CD4-positive, alpha-beta T cell treated with Interleukin-21 for 1 hour (primary cell): ENCODE data around the gene FSHR.

Experiments
- DNase-seq: peaks from one replicate; pipeline ENCODE4 v3.0.0-alpha.2; 2020

Gene FSHR

DNA sequence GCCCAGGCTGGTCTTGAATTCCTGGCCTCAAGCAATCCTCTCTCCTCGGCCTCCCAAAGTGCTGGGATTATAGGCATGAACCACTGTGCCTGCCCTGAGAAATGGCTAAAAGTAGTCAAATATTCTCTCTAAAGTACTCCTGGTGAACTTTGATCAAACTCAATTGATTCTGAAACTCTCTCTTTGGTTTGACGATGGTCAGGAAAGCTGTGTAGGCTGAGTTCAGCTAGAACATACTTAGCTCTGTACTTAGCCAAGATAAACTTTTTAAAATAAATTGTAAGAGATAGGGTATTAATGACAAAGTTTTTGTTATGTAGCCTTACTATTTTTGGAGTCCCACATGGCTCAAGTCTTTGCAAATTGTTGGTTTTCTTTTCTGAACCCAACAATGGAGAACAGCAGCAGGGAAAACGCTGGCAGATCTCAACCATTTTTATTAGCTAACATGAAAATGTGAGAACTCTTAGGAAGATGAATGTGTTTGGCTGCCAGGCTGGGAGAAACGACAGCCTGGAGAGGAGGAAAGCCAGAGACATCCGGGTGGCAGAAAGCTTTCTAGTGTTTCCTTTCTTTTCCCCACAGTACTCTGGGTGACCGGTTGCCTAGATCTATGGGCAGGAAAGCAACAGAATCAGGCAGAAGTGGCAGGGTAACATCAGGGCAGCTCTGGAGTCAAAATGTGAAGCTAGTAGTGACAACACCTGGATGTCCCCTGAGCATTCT is 205.8 kb downstream of the FSHR start:
- DNase-seq = no peak

DNA sequence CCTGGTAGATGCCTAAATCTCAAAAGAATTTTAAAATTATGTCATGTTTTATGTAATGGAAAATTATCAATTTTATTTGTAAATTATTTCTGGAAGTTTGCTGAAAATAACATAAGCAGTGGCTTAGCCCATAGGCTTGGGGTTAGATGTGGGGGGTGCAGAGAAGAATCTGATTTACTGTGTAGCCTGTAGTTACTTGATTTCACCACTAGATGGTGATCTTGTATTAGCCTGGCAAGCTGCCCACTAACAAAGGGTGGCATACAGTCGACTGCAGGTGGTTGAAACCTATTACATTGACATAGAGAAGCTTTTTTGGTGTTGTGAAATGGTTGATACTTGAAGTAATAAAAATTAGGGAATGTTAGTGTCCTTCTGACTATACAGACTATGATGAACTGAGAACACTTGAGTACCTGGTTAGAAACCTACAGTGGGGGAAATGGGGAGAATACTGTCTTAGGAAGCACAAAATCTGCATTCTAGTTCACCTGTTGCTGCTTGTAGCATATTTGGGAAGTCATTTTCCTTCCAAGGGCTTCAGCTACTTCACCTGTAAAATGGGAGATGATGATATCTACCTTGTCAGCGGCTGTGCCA is 207.8 kb downstream of the FSHR start:
- DNase-seq = peak; percentile 45

DNA sequence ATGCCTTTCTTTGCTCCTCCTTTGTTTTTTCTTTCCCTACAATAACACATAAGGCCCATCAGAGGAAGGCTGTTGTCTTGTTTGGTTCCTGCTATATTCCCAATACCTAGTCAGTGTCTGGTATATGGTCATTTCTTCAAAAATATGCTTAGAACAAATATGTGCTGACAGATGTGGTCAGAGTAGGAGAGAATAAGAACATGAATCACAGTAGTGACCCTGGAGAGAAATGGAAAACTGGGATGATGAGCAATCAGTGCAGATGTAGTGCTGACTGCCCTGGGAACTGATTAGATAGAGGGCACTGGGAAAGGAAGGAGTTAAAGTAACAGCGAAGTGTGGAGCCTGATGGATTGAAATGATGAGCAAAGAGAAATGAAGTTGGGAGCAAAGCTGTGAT is 209.4 kb downstream of the FSHR start:
- DNase-seq = no peak

DNA sequence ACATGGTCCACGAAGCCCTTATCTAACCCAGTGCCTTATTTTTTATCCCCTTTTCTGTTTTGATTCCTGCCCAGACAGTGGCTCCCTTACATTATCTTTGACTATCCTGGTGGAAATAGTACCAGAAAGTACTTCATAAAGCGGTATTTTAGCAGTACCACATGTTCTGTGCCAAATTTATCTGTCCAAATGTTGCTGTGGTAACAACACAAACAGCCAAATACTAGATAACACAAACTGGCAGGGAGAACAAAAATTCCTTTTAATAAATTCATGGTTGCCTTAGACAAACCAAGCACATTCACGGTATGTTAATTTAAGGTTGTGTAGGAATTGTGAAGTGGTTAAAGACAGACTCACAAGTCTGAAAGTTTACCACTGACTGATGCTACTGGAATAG is 210.9 kb downstream of the FSHR start:
- no peak for DNase-seq

DNA sequence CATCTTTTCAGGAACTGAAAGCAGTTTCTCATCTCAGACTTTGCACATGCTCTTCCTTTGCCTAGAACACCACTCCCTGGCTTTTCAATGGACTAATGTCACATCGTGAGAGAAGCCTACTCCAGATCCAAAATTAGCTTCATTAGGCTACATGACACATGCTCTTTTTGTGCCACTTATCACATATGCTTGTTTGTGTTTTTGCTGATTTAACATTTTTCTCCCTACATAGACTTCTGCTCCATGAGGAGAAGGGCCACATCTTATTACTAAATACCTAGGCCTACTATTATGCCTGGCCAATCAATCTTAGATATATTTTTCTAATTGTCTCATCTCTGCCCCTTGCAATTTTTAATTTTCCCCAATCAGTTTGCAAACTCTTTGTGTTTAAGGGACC is 212.4 kb downstream of the FSHR start:
- DNase-seq = no peak

DNA sequence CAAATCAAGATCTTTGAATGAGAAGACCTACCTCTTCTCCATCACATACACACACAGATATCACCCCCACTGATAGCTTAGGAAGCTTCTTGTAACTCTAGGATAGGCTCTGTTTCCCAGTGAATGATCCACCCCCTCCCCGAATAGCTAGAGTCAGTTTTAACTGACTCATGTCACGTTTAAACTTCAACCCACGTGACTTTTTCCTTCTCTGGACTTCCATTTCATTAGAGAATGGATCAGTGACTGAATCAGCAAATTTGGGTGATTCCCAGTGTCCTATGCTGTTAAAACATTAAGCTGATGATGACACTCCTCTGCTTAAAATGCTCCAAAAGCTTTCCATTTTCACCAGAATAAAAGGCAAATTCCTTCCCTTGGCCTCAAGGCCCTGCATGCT is 212.9 kb downstream of the FSHR start:
- no peak for DNase-seq

DNA sequence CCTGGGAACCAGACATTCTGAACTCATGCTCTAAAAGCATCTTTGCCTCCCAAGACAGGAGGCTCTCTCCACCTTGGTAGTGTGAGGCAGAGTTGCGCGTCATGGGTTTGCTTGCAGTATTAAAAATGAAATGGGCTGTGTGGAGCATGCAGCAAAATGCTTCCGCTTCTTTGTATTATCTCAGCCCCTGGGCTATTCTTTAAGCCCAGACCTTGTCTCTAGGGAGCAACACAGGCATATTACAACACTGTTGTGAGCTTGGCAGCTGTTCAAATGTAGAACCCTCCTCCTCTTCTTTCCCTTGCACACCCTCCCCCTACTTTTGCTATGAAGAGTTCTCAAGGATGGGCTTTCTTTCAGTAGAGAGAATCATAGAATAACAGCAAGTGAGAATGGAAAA is 213.7 kb downstream of the FSHR start:
- no peak for DNase-seq

DNA sequence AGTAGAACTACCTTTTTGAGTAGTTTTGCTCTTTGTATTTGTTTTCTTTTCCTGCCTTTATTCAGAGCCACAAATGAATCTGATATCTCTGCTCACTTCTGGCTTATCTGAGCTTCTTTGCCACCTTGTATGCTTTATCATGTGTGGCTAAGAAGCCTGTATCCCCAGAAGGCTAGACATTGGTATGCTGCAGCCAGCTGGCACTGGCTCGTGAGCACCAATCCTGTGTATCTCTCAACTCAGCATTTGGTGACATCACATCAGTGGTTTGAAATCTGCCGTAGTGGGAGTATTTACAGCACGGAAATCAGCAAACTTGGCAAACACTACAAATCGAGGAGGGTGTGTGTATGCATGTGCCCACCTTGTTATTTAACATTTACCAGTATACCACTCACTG is 215.1 kb downstream of the FSHR start:
- no peak for DNase-seq

DNA sequence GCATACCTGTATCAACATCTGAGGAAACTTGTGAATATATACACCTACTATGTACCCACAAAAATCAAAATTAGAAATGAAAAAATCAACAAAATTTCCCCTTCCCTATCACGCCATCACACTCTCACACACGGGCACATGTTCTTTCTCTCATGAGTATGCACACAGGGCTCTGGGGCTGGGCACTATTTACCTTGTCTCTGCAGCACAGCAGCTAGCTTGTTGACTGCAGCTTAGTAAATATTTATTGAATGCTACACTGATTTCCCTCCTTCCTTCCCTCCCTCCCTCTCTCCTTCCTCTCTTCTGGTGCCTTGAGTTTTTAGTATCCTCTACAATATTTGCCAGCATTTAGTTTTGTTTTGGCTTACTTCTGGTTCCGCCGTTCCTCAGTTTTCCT is 216.1 kb downstream of the FSHR start:
- DNase-seq = no peak

DNA sequence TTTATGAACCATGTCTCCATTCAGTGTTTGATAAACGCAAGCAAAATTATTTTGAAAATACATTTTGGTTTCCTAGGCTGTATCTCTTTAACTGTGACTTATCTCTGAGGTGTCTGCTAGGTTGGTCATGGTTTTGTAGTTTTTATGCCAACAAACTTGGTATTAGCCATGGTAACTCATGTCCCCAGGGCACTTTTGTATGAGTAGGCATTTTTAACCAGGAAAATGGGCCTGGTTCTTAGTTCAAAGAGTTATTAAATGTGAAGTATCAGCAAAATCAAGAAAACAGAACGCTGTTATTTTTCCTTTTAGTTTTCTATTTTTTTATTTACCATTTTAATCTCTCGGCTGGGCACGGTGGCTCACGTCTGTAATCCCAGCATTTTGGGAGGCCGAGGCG is 219.5 kb downstream of the FSHR start:
- no peak for DNase-seq

DNA sequence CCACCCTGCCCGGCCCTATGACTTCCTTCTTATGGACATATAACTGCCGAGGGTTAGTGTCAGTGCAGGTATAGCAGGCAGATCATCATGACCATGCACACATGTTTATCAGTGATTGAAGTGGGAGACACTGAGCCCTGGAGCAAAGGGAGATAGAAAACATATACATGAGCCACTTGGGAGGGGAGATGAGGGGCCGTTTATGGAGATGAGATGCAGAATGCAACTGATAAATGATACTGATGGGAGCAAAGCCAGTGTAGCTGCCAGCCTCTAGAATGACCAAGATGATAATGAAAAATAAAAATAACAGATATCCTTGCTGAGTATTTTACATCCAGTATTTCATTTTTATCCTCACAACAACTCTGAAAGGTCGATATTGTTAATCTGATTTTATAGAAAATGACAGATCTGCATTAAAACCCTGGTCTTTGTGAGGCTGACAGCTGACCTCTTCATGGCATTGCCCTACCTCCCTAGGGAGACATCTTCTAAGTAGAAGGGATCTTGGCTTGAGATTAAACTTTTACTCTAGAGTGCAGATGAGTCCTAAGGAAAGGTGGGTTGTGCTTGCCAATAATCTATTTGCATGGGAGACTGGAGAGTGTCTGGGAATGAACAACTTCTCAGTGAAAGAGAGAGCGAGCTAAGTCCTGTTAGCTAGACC is 220.4 kb downstream of the FSHR start:
- DNase-seq = no peak

DNA sequence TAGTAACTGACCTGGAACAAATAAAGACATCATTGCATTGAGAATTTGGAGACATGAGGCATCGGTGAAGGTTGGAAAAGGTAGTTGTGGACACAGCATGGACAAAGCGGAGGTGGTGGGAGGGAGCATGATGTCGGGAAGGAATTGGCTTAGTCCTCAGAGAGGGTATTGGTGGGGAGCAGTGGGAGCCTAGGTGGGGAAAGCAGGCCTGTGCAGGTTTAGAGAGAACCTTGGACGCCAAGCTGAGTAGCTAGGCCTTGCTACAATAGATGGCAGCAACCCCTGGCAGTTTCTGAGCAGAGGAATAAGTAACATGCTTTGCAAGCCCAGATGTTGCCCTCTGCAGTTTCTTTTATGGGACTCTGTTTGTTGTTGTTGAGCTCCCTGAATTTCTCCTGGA is 221.6 kb downstream of the FSHR start:
- DNase-seq = no peak

DNA sequence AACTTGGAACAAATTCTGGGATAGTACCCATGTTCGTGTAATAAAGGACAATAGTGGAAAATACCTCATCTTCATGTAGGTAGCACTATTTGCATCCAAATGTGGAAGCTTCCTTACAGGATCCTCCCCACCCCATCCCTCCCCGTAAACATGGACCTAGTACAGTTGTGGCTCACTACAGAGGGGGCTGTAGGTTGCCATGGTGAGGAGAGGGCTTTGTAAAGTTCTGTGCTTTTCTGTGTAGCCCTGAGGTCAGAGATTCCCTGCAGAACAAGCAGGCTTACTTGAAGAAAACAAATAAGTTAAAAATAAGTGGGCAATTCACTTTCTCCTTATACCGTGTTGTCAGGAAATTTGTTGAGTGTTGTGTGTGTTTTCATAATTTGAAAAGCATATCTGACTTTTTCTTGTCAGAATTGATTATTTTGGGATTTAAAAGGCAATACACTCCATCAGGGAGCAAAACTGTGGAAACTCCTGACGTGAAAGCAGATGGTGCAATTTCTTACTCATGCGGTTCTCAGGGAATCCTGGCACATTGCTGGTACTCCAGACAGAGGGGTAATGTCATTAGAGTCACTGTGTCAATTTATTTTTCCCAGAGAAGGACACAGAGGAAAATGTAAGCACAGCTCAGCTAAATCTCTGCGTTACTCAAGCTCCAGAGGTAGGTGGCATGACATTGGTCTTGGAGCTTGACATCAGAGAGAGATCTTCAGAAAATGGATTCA is 224.6 kb downstream of the FSHR start:
- no peak for DNase-seq

DNA sequence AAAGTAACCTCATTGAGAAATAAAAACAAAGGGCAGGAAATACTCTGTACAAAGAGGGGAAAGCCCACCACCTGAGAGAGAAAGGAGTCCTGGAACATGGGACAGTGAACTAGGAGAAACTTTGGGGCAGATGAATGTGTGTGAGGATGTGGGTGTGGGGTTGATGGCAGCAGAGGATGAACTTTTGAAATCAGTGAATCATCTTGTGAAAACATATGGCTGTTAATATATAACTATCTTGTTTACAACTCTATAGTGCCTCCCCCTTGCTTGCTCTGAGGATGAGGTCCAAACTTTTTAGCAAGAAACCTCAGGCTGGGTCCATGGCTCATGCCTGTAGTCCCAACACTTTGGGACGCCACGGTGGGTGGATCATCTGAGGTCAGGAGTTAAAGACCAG is 227.0 kb downstream of the FSHR start:
- no peak for DNase-seq

DNA sequence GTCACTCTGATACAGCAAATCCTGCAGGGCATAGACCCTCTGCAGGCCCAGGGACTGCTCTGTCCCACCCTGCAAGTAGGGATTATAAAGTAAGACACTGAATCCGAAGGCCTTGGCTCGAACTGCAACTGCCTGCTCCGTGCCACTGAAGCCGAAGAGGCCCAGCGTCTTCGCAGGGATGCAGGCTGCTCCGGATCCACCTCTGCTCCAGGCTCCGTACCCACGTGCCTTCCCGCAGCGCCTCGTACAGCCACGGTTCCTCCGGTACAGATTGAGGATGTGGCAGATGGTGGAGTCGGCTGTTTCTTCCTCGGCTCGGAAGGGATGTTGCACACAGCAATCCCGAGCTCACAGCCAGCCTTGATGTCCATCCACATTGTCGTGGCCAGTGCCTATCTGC is 238.4 kb downstream of the FSHR start:
- DNase-seq = no peak

DNA sequence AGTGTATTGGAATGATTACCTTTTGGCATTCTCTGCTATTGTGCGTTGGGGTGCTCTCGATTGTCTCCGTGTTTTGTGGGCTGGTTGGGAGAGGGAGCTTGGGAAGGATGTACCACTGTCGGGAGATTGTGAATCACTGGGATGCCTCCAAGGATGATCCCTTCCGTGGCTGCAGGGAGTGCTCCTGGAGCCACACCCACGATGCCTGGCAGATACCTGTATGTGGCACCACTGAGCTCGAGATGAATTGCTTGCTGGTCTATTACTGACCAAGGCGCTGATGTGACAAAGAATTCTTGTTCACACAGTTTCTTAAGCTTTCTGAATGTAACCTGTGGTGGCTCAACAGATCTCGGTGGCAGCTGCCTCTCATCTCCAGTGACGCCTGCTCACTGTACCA is 239.1 kb downstream of the FSHR start:
- DNase-seq = no peak

DNA sequence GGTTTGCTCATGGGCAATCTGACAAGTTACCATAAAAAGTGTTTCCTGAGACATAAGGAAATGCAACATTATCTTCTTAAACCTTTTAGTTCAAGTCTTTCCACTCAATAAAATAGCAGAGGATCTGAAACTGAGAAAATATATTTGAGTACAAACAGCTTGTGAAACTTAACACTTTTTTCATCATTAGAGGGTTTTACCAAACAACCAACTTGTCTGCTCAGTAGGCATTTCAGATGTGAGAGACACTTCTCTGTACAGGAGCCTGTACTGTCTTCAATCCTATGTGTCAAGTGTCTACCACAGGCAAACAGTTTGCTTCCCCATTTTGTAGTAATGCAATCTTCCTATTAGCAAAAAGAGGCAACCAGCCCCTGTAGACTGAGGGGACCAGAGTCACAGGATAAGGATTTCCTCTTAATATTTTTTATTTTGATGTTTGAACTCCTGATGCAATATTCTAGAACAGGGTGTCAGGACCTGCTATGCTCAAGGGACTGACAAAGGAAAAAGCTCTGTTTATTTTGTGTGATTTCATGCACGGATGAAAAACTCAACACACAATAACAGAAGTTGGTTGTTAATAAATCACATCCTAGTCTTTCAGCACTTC is 239.7 kb downstream of the FSHR start:
- DNase-seq = no peak
